Erythroblast (primary cell): ENCODE results near the gene GOLM1.

Experiments
- GATA1 ChIP-seq: IDR thresholded peaks from 2 replicates; pipeline ENCODE4 v1.6.1; 2011; ENCODE audit warnings: low read depth, mild to moderate bottlenecking, control low read depth, low read length, moderate library complexity
- POLR2A ChIP-seq: IDR thresholded peaks from 2 replicates; pipeline ENCODE4 v1.6.1; 2011; ENCODE audit warnings: mild to moderate bottlenecking, low read length

DNA sequence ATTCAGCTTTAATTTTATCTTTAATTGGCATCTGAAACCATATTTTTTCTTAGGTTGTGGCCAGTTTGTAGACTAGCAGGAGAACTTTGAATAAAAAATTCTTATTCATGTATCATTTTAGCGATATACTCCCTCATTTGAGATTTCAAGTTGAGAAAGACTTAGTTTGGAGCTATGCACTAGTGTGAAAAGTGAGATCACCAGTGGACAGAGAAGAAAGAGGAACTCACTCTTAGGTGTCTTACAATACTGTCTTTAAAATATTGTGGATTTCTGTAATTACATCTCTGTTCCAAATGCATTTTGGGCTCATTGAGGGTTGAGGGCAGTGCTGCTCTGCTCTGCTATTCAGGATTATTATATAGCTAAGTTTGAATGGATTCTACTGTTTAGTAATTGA, 103.8 kb downstream of the GOLM1 start:
- TF ChIP-seq POLR2A: no peak
- no peak for TF ChIP-seq GATA1
